ENCODE measurements around the gene CPNE5. TPM values are rescaled to one million over a fixed set of nuclear protein-coding genes. Genes with fewer than 3 reads are reported as not detected.

The CPNE5 gene
- polyA plus RNA-seq, 1 donor (not counting 4 experiments of a cell fraction or from before 2014, with no cell fraction given): 0.05 TPM

- no peak for TF ChIP-seq CTCF (optimal IDR thresholded peaks at IDR 0.05 in 1 of 3, IDR thresholded peaks at IDR 0.05 in 1 of 3, conservative IDR thresholded peaks at IDR 0.05 in 1 of 3; ENCODE audit: extremely low read depth in 1 of 3, insufficient read depth in 2 of 3, low read length in 3 of 3)
- TF ChIP-seq EZH2 (IDR thresholded peaks at IDR 0.05; ENCODE audit: low read length): no peak
- DNase-seq (ENCODE audit: low read depth, low spot score): no peak
- H3K9me1 ChIP-seq (ENCODE audit: control insufficient read depth, extremely low read depth, insufficient read depth, low read length): no peaks in the 10 kb centered on the region
- peaks cover 16% of the 10 kb centered on the region for H3K4me1 ChIP-seq (ENCODE audit: control insufficient read depth, extremely low read depth, insufficient read depth, low read length)
- H3K36me3 ChIP-seq (ENCODE audit: control insufficient read depth in 2 of 2, extremely low read depth in 1 of 2, insufficient read depth in 2 of 2, low read length in 2 of 2): no peaks in the 10 kb centered on the region
- H3K27ac ChIP-seq (ENCODE audit: control insufficient read depth, insufficient read depth, low read length): no peak overlapping the region
- H3K27me3 ChIP-seq (ENCODE audit: control insufficient read depth, extremely low read depth, insufficient read depth, low read length): peaks cover 8% of the 10 kb centered on the region
- H3K4me3 ChIP-seq (ENCODE audit: control insufficient read depth in 2 of 3, extremely low read depth in 1 of 3, insufficient read depth in 2 of 3, low read depth in 1 of 3, low read length in 3 of 3): no peak overlapping the region
- dilution Hi-C loops (cut with MboI; ENCODE audit: extremely low pct_ligation_motif_present, low sequenced_read_pairs): no loop called here
- no peak for FAIRE-seq
- no peaks in the 10 kb centered on the region for H3K9me3 ChIP-seq (ENCODE audit: control insufficient read depth, low read depth, low read length)
- H2AFZ ChIP-seq (ENCODE audit: control insufficient read depth, low read length): no peak overlapping the region
- H3K9ac ChIP-seq (ENCODE audit: control insufficient read depth, extremely low read depth, insufficient read depth, low read length): no peak overlapping the region
- H3K79me2 ChIP-seq (ENCODE audit: control insufficient read depth, insufficient read depth, low read length): no peaks in the 10 kb centered on the region
- H3K4me2 ChIP-seq (ENCODE audit: control insufficient read depth, extremely low read depth, insufficient read depth, low read depth, low read length): no peak overlapping the region
- H4K20me1 ChIP-seq (ENCODE audit: control insufficient read depth, extremely low read depth, insufficient read depth, low read length): no peaks in the 10 kb centered on the region
Observed at GRCh38 chr6:36719126-36719525, 120.1 kb downstream of the CPNE5 start.

GRCh38 chr6:36718560-36718959 lies 120.7 kb downstream of the CPNE5 start:
- no peak for FAIRE-seq
- H3K4me1 ChIP-seq (ENCODE audit: control insufficient read depth, extremely low read depth, insufficient read depth, low read length): peaks cover 16% of the 10 kb centered on the region
- dilution Hi-C loops (cut with MboI; ENCODE audit: extremely low pct_ligation_motif_present, low sequenced_read_pairs): no loop called here

More at GRCh38 chr6:36718560-36718959, 120.7 kb downstream of the CPNE5 start:
- Histone ChIP-seq H3K9me3 (ENCODE audit: control insufficient read depth, low read depth, low read length) (no peaks in the 10 kb centered on the region), H3K9ac (ENCODE audit: control insufficient read depth, extremely low read depth, insufficient read depth, low read length) (no peak overlapping the region), H3K36me3 (ENCODE audit: control insufficient read depth in 2 of 2, extremely low read depth in 1 of 2, insufficient read depth in 2 of 2, low read length in 2 of 2) (no peaks in the 10 kb centered on the region), H3K27me3 (ENCODE audit: control insufficient read depth, extremely low read depth, insufficient read depth, low read length) (peaks cover 8% of the 10 kb centered on the region), H4K20me1 (ENCODE audit: control insufficient read depth, extremely low read depth, insufficient read depth, low read length) (no peaks in the 10 kb centered on the region), H3K27ac (ENCODE audit: control insufficient read depth, insufficient read depth, low read length) (no peak overlapping the region), H2AFZ (ENCODE audit: control insufficient read depth, low read length) (no peak overlapping the region), H3K9me1 (ENCODE audit: control insufficient read depth, extremely low read depth, insufficient read depth, low read length) (no peaks in the 10 kb centered on the region), H3K4me3 (ENCODE audit: control insufficient read depth in 2 of 3, extremely low read depth in 1 of 3, insufficient read depth in 2 of 3, low read depth in 1 of 3, low read length in 3 of 3) (no peak overlapping the region), H3K4me2 (ENCODE audit: control insufficient read depth, extremely low read depth, insufficient read depth, low read depth, low read length) (no peak overlapping the region), H3K79me2 (ENCODE audit: control insufficient read depth, insufficient read depth, low read length) (no peaks in the 10 kb centered on the region)
- TF ChIP-seq EZH2 (IDR thresholded peaks at IDR 0.05; ENCODE audit: low read length): no peak
- no peak for TF ChIP-seq CTCF (optimal IDR thresholded peaks at IDR 0.05 in 1 of 3, IDR thresholded peaks at IDR 0.05 in 1 of 3, conservative IDR thresholded peaks at IDR 0.05 in 1 of 3; ENCODE audit: extremely low read depth in 1 of 3, insufficient read depth in 2 of 3, low read length in 3 of 3)
- DNase-seq (ENCODE audit: low read depth, low spot score): no peak

All from keratinocyte (primary cell).